ENCODE data around the gene C15orf62. TPM values are rescaled to one million over a fixed set of nuclear protein-coding genes. Genes with fewer than 3 reads are reported as not detected.
A peak's percentile ranks its signal among the peaks of the same experiment; 100 is the strongest.

The C15orf62 gene
- total and polyA plus RNA-seq, 7 donors, result 0.05 to 0.19 (median 0.07) TPM; not detected in 4

DNA sequence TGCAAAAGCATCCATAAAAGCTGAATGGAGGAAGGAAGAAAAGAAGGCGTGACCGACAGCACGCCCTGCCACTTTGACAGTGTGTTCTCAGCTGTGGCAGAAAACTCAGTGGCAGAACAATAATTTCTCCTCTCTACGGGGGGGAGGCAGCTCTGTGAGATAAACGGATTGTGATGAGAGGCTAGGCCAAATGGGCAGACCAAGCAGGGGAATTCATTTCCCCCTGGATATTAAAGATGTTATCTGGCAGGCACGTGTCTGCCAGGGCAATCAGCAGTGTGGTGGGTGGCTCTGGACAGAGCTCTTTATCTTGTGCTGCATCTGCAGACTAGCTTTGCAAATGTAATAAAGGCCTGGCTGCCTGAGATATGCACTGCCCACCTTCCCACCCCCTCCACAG lies 12.8 kb upstream of the C15orf62 start:
- Histone ChIP-seq H3K27me3 (ENCODE audit: insufficient read depth in 3 of 3, low read length in 2 of 3) (no peaks in the 10 kb centered on the region), H3K36me3 (ENCODE audit: insufficient read depth in 1 of 2, low read depth in 1 of 2) (peaks cover 0 to 19% of the 10 kb centered on the region in 2 donors), H3K4me1 (peaks cover 15% of the 10 kb centered on the region), H3K27ac (no peak overlapping the region), H3K9me3 (no peaks in the 10 kb centered on the region), H3K4me3 (no peak overlapping the region)
- DNase-seq (peak in 1 of 2 donors; percentile 22), ATAC-seq (no peak)
- 27 to 35% (median 29%) methylated on average over 6 of the region's 6 CpGs for WGBS, 3 donors
- intact Hi-C loops (cut with DNase I), result loop anchor here in 1 of 2 donors (10.0 kb wide), 1 partner anchor 48 kb away; the partner anchor contains the start of genes DNAJC17 and ZFYVE19
- TF ChIP-seq, protein P1, sequence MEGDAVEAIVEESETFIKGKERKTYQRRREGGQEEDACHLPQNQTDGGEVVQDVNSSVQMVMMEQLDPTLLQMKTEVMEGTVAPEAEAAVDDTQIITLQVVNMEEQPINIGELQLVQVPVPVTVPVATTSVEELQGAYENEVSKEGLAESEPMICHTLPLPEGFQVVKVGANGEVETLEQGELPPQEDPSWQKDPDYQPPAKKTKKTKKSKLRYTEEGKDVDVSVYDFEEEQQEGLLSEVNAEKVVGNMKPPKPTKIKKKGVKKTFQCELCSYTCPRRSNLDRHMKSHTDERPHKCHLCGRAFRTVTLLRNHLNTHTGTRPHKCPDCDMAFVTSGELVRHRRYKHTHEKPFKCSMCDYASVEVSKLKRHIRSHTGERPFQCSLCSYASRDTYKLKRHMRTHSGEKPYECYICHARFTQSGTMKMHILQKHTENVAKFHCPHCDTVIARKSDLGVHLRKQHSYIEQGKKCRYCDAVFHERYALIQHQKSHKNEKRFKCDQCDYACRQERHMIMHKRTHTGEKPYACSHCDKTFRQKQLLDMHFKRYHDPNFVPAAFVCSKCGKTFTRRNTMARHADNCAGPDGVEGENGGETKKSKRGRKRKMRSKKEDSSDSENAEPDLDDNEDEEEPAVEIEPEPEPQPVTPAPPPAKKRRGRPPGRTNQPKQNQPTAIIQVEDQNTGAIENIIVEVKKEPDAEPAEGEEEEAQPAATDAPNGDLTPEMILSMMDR (IDR thresholded peaks at IDR 0.05), result no peak

DNA sequence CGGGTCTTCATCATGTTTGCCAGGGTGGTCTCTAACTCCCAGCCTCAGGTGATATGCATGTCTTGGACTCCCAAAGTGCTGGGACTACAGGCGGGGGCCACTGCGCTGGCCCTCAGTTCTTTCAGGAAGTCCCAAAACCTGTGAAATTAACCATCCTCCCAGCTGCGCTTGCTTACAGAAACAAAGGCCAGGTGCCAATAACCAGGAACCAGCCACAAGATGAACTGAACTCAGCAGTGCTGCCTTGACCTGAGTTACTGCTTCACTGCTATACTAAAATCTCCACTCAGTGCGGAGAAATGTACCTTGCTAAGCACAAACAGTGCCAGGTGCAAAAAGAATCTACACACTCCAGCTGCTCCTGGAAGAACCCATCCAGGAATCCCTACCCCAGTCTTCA lies 9.8 kb upstream of the C15orf62 start:
- intact Hi-C loops (cut with DNase I), result loop anchor here in 1 of 2 donors (10.0 kb wide), 1 partner anchor 45 kb away; the partner anchor contains the start of genes DNAJC17 and ZFYVE19
- no peak overlapping the region for H3K27ac ChIP-seq
- H3K4me1 ChIP-seq, result peaks cover 15% of the 10 kb centered on the region
- DNase-seq (no peak), ATAC-seq (no peak)
- TF ChIP-seq, protein P1 (IDR thresholded peaks at IDR 0.05), result no peak
- H3K9me3 ChIP-seq, result no peaks in the 10 kb centered on the region
- no peaks in the 10 kb centered on the region for H3K36me3 ChIP-seq (ENCODE audit: insufficient read depth in 1 of 2, low read depth in 1 of 2)
- no peaks in the 10 kb centered on the region for H3K27me3 ChIP-seq (ENCODE audit: insufficient read depth in 3 of 3, low read length in 2 of 3)
- no peak overlapping the region for H3K4me3 ChIP-seq
- 90 to 93% (median 91%) methylated on average over 5 of the region's 5 CpGs for WGBS, 3 donors

DNA sequence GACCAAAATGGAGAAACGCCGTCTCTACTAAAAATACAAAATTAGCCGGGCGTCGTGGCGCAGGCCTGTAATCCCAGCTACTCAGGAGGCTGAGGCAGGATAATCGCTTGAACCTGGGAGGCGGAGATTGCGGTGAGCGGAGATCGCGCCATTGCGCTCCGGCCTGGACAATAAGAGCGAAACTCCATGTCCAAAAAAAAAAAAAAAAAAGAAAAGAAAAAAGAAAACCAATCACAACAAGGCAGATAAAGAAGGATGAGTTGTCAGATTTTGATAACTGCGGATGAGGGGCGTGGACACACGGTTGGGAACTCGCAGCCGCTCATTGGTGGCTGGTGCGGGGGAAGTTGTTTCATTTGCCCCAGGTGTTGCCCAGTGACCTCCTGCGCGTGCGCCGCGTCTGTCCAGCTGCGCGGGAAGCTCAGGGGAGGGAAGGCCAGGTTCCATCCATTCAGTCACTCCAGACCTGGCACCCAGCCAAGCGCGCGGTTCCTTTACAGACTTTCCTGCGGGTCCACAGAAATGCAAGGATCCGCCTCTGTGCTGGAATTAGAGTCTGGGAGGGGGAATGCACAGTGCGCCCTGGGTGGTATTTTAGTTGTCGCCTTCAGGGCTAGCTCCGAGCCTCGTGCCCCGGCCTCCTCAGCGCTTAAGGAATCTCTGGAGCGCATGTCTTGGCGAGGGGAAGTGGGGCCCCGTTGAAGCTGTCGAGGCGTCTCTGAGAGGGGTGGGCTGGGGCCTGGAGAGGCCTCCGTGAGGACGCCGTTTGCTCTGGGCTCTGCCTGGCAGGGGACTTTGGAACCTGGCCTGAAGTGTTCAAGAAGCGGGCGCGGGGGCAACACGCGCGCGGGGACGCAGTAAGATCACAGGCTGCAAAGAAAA lies 6.6 kb upstream of the C15orf62 start:
- peak; percentile 21 to 37 (median 32) for ATAC-seq
- TF ChIP-seq, protein P1 (IDR thresholded peaks at IDR 0.05), result no peak
- no peaks in the 10 kb centered on the region for H3K27me3 ChIP-seq (ENCODE audit: insufficient read depth in 3 of 3, low read length in 2 of 3)
- peak overlapping the region; percentile 71 for H3K4me3 ChIP-seq
- 27 to 31% (median 30%) methylated on average over 54 to 55 of the region's 55 CpGs for WGBS, 3 donors
- DNase-seq, result peak; percentile 72 to 81
- H3K9me3 ChIP-seq, result no peaks in the 10 kb centered on the region
- intact Hi-C loops (cut with DNase I), result no loop called here
- peaks cover 16% of the 10 kb centered on the region for H3K4me1 ChIP-seq
- H3K27ac ChIP-seq, result peak overlapping the region; percentile 76
- H3K36me3 ChIP-seq (ENCODE audit: insufficient read depth in 1 of 2, low read depth in 1 of 2), result peaks cover 0 to 10% of the 10 kb centered on the region in 2 donors

DNA sequence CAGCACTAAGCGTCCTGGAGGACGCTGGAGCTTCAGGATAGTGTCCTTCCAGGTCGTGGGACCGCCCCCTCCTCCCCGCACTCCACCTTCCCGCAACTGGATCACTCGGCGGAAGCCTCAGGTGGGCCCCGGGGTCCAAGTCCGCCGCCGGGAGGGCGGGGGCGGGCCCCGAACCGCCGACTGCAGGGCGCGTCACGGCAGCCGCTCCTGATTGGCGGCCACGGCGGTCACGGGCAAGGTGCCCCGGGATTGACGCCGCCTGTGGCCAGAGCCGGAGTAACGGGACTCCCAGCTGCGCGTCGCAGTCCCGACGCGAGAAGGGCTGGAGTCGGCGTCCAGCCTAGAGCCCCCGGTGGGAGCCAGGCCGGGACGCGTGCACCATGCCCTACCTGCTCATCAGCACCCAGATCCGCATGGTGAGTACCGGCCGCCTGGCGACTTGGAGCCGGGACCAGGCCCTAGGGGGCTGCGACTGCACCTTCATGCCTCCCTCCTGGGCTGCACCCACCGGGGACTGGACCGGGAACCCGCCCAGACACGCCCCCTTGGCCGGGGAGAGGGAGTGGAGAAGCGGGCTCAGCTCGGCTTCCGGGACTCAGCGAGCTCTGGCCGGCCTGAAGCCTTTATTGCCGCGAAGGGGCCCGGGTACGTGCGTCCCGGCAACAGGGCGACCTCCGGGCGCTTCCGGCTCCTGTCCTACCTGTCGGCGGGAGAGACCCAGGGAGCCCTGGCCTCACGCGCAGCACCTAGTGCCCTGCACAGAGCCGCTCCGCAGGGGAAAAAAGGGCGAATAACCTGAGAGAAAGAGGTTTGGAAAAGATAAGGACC lies 5.8 kb upstream of the C15orf62 start, which contains the start of gene GCHFR:
GCHFR (plus strand) TSS at position 268 of the 828 bp plus-strand sequence; CDS start at position 381, 113 bp downstream.
- H3K4me3 ChIP-seq, result peak within 1 kb of the TSS; percentile 71
- peaks cover 0 to 12% of the 10 kb centered on the region in 2 donors for H3K36me3 ChIP-seq (ENCODE audit: insufficient read depth in 1 of 2, low read depth in 1 of 2)
- TF ChIP-seq, protein P1 (IDR thresholded peaks at IDR 0.05), result peak; percentile 27
- peak within 1 kb of the TSS; percentile 76 for H3K27ac ChIP-seq
- 1% methylated on average over 62 to 75 of the region's 75 CpGs for WGBS, 3 donors
- H3K9me3 ChIP-seq, result no peaks in the 10 kb centered on the region
- DNase-seq (peak; percentile 81 to 89), ATAC-seq (peak; percentile 76 to 88 (median 84))
- H3K4me1 ChIP-seq, result peaks cover 16% of the 10 kb centered on the region
- intact Hi-C loops (cut with DNase I), result no loop called here
- no peaks in the 10 kb centered on the region for H3K27me3 ChIP-seq (ENCODE audit: insufficient read depth in 3 of 3, low read length in 2 of 3)

Measured in psoas muscle (tissue), 8 donors.